Cardiac fibroblast (primary cell): ENCODE data around the gene LURAP1L.

Experiments used
- DNase-seq, 2 donors: peaks; one replicate each; pipeline versions ENCODE4 v3.0.0 to v3.0.0-alpha.2; 2010; ENCODE audit warnings: low read depth in 2 of 2
- H3K4me3 ChIP-seq, 2 donors: replicated peaks in 1 of 2; 1 replicate in 1 of 2; 2 replicates in 1 of 2; pipeline ENCODE4 v1.5.1; 2011; ENCODE audit warnings: low read depth in 2 of 2, low read length in 2 of 2, mild to moderate bottlenecking in 2 of 2, moderate library complexity in 1 of 2
- TF ChIP-seq, protein P1 (sequence below): IDR thresholded peaks from one replicate; pipeline ENCODE4 v1.5.1; 2011; ENCODE audit warnings: low read depth, mild to moderate bottlenecking, low read length, inconsistent platforms

Gene LURAP1L

DNA sequence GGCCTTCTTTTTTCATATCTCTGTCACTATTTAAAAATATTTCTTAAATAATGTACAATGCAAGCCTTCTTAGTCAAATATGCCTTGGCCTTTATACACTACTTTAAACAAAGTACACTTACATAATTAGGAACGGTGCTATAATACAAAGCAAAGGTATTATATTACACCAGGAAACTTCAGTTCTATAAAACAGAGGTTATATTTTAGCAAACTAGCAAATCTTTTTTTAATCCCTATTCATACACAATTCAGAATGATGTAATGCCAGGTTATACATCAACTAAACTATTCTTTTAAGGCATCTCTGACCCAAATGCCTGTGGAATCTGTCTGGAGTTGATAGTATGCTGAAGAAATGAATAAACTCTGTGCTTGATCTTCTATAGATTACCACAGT is 10.7 kb upstream of the LURAP1L start:
- no peak for DNase-seq
- no peak overlapping the region for H3K4me3 ChIP-seq
- TF ChIP-seq, protein P1, sequence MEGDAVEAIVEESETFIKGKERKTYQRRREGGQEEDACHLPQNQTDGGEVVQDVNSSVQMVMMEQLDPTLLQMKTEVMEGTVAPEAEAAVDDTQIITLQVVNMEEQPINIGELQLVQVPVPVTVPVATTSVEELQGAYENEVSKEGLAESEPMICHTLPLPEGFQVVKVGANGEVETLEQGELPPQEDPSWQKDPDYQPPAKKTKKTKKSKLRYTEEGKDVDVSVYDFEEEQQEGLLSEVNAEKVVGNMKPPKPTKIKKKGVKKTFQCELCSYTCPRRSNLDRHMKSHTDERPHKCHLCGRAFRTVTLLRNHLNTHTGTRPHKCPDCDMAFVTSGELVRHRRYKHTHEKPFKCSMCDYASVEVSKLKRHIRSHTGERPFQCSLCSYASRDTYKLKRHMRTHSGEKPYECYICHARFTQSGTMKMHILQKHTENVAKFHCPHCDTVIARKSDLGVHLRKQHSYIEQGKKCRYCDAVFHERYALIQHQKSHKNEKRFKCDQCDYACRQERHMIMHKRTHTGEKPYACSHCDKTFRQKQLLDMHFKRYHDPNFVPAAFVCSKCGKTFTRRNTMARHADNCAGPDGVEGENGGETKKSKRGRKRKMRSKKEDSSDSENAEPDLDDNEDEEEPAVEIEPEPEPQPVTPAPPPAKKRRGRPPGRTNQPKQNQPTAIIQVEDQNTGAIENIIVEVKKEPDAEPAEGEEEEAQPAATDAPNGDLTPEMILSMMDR: no peak

- DNase-seq: no peak
- TF ChIP-seq, protein P1: no peak
- no peak overlapping the region for H3K4me3 ChIP-seq
Measured at GRCh38 chr9:12765088-12765798, 9.6 kb upstream of the LURAP1L start.

DNA sequence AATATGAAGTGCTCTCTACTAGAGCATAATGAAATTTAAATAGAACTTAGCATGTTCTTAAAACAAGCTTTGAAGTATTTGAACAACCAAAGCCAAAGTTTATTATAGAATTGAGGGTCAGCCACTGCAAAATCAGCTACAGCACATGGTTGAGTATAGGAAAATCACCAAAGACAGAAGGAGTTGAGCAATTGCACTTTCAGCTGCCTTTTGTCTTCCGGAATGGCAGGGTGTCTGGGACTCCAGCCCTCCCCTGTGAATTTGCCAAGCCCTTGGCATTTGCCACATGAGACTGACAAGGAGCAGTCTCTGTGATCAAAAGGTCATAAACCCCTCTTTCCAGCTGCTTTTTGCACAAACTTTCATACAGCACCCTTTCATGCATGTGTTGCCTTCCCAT is 8.5 kb upstream of the LURAP1L start:
- DNase-seq: no peak
- no peak overlapping the region for H3K4me3 ChIP-seq
- TF ChIP-seq, protein P1: no peak

DNA sequence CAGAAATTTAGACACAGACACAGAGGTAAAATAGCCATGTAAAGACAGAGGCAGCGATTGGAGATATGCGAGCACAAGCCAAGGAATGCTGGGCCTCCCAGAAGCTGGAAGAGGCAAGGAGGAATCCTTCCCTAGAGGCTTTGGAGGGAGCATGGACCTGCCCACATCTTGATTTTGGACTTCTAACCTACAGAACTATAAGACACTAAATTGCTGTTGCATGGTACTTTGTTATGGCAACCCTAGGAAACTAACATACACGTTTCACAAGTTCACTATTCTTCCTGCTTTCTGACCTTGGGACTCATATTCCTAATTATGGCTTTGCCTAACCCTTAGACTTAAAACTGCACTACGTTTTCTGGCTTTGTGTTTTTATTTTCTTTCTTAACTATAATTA is 4.6 kb upstream of the LURAP1L start:
- H3K4me3 ChIP-seq: no peak overlapping the region
- TF ChIP-seq, protein P1: no peak
- DNase-seq: no peak

- DNase-seq: peak in 1 of 2 donors; percentile 63
- TF ChIP-seq, protein P1: no peak
- H3K4me3 ChIP-seq: no peak overlapping the region
Measured at GRCh38 chr9:12771891-12772290, 2.9 kb upstream of the LURAP1L start.

GRCh38 chr9:12773562-12773961 is 1.3 kb upstream of the LURAP1L start:
- TF ChIP-seq, protein P1: no peak
- no peak overlapping the region for H3K4me3 ChIP-seq
- DNase-seq: peak in 1 of 2 donors; percentile 41
